GM23248 (cell line): ENCODE results near the gene RPS6KC1.

Experiments
- EZH2 ChIP-seq: fragments of 200-600 bp; sonication (generic); IDR thresholded peaks from 2 replicates; pipeline ENCODE4 v1.6.1; 2018; ENCODE audit warnings: antibody characterized with exemption, mild to moderate bottlenecking; ENCODE audit not compliant: insufficient read depth, poor library complexity, severe bottlenecking
- EZH2phosphoT487 ChIP-seq: fragments of 200-600 bp; sonication (generic); IDR thresholded peaks from 2 replicates; pipeline ENCODE4 v1.6.1; 2018; ENCODE audit warnings: antibody characterized with exemption, moderate library complexity, mild to moderate bottlenecking, low read depth; ENCODE audit not compliant: insufficient read depth

- TF ChIP-seq EZH2phosphoT487 (no peak), EZH2 (no peak)
Observed at GRCh38 chr1:213032651-213033050, 18.4 kb upstream of the RPS6KC1 start.
